Measurements from ENCODE around the gene ARHGEF17.

The ARHGEF17 gene

GRCh38 chr11:73414977-73415651 lies 107.0 kb downstream of the ARHGEF17 start:
- DNase-seq: no peak

- no peak for DNase-seq
These were observed 108.0 kb downstream of the ARHGEF17 start for GRCh38 chr11:73415854-73416615.

GRCh38 chr11:73416786-73417185 lies 108.7 kb downstream of the ARHGEF17 start:
- DNase-seq: no peak
